HepG2 (cell line): Measurements from ENCODE around the gene CBX2. TPM values are rescaled to one million over a fixed set of nuclear protein-coding genes. Genes with fewer than 3 reads are reported as not detected.

Experiments used
- ATAC-seq: fragments of 200-7000 bp; cut with Tn5 transposase; 3 replicates; pipeline ENCODE4 v1.9.1; 2020; ENCODE audit warnings: mild to moderate bottlenecking, moderate library complexity
- BruUV-seq: library from RNA; stranded (reverse); fragments of 400-500 nt; replicated peaks from 2 replicates; lab custom pipeline; 2021; lab: Mats Ljungman, UMichigan
- CTCF ChIA-PET: fragments of 300-600 bp; formaldehyde crosslinking; extraction: SDS; loops from one replicate; lab custom pipeline; 2021; ENCODE audit warnings: low total read pairs, inconsistent platforms, low intra/inter-chr PET ratio; lab: Yijun Ruan, JAX
- POLR2A ChIA-PET: fragments of 350-600 bp; sonication (Branson Sonifier 250); formaldehyde crosslinking; loops from one replicate; lab custom pipeline; 2020; ENCODE audit warnings: antibody characterized with exemption, inconsistent platforms; lab: Yijun Ruan, JAX
- DNase-seq: peaks from one replicate; pipeline ENCODE4 v3.0.0-alpha.2; 2015; ENCODE audit warnings: low spot score
- FAIRE-seq: peaks from 3 replicates; lab custom pipeline; 2011; peaks lifted over from hg19 to GRCh38; lab: Jason Lieb, UNC
- H2AFZ ChIP-seq: one replicate; pipeline ENCODE4 v1.6.1; 2011; ENCODE audit warnings: low read length, inconsistent platforms
- H3K27ac ChIP-seq: fragments of 300-600 bp; 3 replicates; pipeline ENCODE4 v1.8.0; 2011; ENCODE audit warnings: mixed run types, mild to moderate bottlenecking, mixed read lengths, low read length, inconsistent platforms; ENCODE audit not compliant: insufficient read depth; ENCODE audit errors: extremely low read length
- H3K27me3 ChIP-seq, 2 experiments: fragments of 200-600 bp in 1 of 2; 2 replicates in 1 of 2; 3 replicates in 1 of 2; pipeline versions ENCODE4 v1.6.0 to v1.8.0; 2011; ENCODE audit warnings: low read length in 2 of 2, mild to moderate bottlenecking in 2 of 2, moderate library complexity in 2 of 2, inconsistent platforms in 1 of 2; ENCODE audit not compliant: insufficient read depth in 2 of 2, control insufficient read depth in 1 of 2
- H3K36me3 ChIP-seq, 2 experiments: fragments of 200-600 bp in 1 of 2; replicated peaks in 1 of 2; 2 replicates in 1 of 2; 3 replicates in 1 of 2; pipeline versions ENCODE4 v1.5.1 to v1.8.0; 2011; ENCODE audit warnings: low read length in 2 of 2, inconsistent platforms in 1 of 2; ENCODE audit not compliant: insufficient read depth in 2 of 2, control insufficient read depth in 1 of 2
- H3K4me1 ChIP-seq: 2 replicates; pipeline ENCODE4 v1.5.1; 2012; ENCODE audit warnings: low read length, inconsistent platforms; ENCODE audit not compliant: insufficient read depth
- H3K4me2 ChIP-seq: 2 replicates; pipeline ENCODE4 v1.6.0; 2011; ENCODE audit warnings: low read depth, low read length, inconsistent platforms
- H3K4me3 ChIP-seq, 3 experiments: fragments of 200-600 bp in 1 of 3; sonication (generic), shearing (Covaris generic) in 1 of 3; replicated peaks in 1 of 3; 2 replicates each; pipeline ENCODE4 v1.5.1; 2011 to 2016; ENCODE audit warnings: low read length in 3 of 3, inconsistent platforms in 2 of 3, low read depth in 2 of 3, mild to moderate bottlenecking in 2 of 3, control low read depth in 1 of 3, mixed read lengths in 1 of 3; ENCODE audit not compliant: insufficient read depth in 1 of 3
- H3K79me2 ChIP-seq: one replicate; pipeline ENCODE4 v1.6.1; 2011; ENCODE audit warnings: low read length, inconsistent platforms; ENCODE audit not compliant: insufficient read depth
- H3K9ac ChIP-seq: 2 replicates; pipeline ENCODE4 v1.6.0; 2011; ENCODE audit warnings: mild to moderate bottlenecking, low read depth, low read length, inconsistent platforms; ENCODE audit not compliant: insufficient read depth
- H3K9me3 ChIP-seq: 2 replicates; pipeline ENCODE4 v1.5.1; 2012; ENCODE audit warnings: mild to moderate bottlenecking, low read length
- H4K20me1 ChIP-seq: 2 replicates; pipeline ENCODE4 v1.6.0; 2011; ENCODE audit warnings: inconsistent platforms, mild to moderate bottlenecking, low read length, moderate library complexity; ENCODE audit not compliant: insufficient read depth
- ADNP ChIP-seq: sonication (generic); formaldehyde crosslinking; IDR thresholded peaks from 2 replicates; pipeline ENCODE4 v1.4.0; 2020; ENCODE audit warnings: missing genetic modification reagents
- CBX5 ChIP-seq: sonication (generic); formaldehyde crosslinking; IDR thresholded peaks from 2 replicates; pipeline ENCODE4 v1.4.0; 2020; ENCODE audit warnings: missing genetic modification reagents, borderline replicate concordance
- ETV5 ChIP-seq: IDR thresholded peaks from 2 replicates; pipeline ENCODE4 v1.6.1; 2018; ENCODE audit warnings: missing biosample characterization, missing genetic modification reagents, inconsistent platforms, borderline replicate concordance
- HDAC1 ChIP-seq: sonication (generic); formaldehyde crosslinking; IDR thresholded peaks from 2 replicates; pipeline ENCODE4 v1.5.1; 2020; ENCODE audit warnings: mild to moderate bottlenecking, missing genetic modification reagents
- PHF20 ChIP-seq: sonication (generic); formaldehyde crosslinking; IDR thresholded peaks from 2 replicates; pipeline ENCODE4 v1.5.0; 2020; ENCODE audit warnings: mild to moderate bottlenecking, missing genetic modification reagents
- SCMH1 ChIP-seq: sonication (generic); formaldehyde crosslinking; IDR thresholded peaks from 2 replicates; pipeline ENCODE4 v1.9.0; 2021; ENCODE audit warnings: missing genetic modification reagents, mild to moderate bottlenecking, borderline replicate concordance
- SPEN ChIP-seq: sonication (generic); formaldehyde crosslinking; IDR thresholded peaks from 2 replicates; pipeline ENCODE4 v1.5.1; 2020; ENCODE audit warnings: low read depth, mild to moderate bottlenecking, missing genetic modification reagents
- SRSF4 ChIP-seq: fragments of 200-400 bp; formaldehyde crosslinking; IDR thresholded peaks from one replicate; pipeline ENCODE4 v1.6.1; 2018; ENCODE audit warnings: mild to moderate bottlenecking, low read depth, low read length, moderate library complexity; ENCODE audit not compliant: poor library complexity, severe bottlenecking
- SRY ChIP-seq: sonication (generic); formaldehyde crosslinking; IDR thresholded peaks from 2 replicates; pipeline ENCODE4 v1.8.0; 2022; ENCODE audit warnings: mild to moderate bottlenecking, missing genetic modification reagents
- YEATS4 ChIP-seq: sonication (generic); formaldehyde crosslinking; IDR thresholded peaks from 2 replicates; pipeline ENCODE4 v1.4.0; 2020; ENCODE audit warnings: missing genetic modification reagents, borderline replicate concordance
- ZBTB14 ChIP-seq: sonication (generic); formaldehyde crosslinking; IDR thresholded peaks from 2 replicates; pipeline ENCODE4 v1.4.0; 2020; ENCODE audit warnings: missing genetic modification reagents
- ZGPAT ChIP-seq: IDR thresholded peaks from 2 replicates; pipeline ENCODE4 v1.6.1; 2016; ENCODE audit warnings: mild to moderate bottlenecking
- ZNF235 ChIP-seq: sonication (generic); formaldehyde crosslinking; IDR thresholded peaks from 2 replicates; pipeline ENCODE4 v1.8.1; 2023; ENCODE audit warnings: mild to moderate bottlenecking, missing genetic modification reagents, borderline replicate concordance
- ZNF354B ChIP-seq: sonication (generic); formaldehyde crosslinking; IDR thresholded peaks from 2 replicates; pipeline ENCODE4 v1.8.0; 2022; ENCODE audit warnings: mild to moderate bottlenecking, missing genetic modification reagents
- ZNF362 ChIP-seq: sonication (generic); formaldehyde crosslinking; IDR thresholded peaks from 2 replicates; pipeline ENCODE4 v1.4.0; 2020; ENCODE audit warnings: missing genetic modification reagents, mild to moderate bottlenecking, borderline replicate concordance
- ZNF605 ChIP-seq: sonication (generic); formaldehyde crosslinking; IDR thresholded peaks from 2 replicates; pipeline ENCODE4 v1.8.0; 2022; ENCODE audit warnings: mild to moderate bottlenecking, missing genetic modification reagents
- ZNF768 ChIP-seq: sonication (generic); formaldehyde crosslinking; IDR thresholded peaks from 2 replicates; pipeline ENCODE4 v1.4.0; 2020; ENCODE audit warnings: missing genetic modification reagents
- WGBS: methylation state at CpG from one replicate; pipeline ENCODE4 v1.1.6; 2017; ENCODE audit warnings: low lambda C conversion rate; 5-methylcytosine and 5-hydroxymethylcytosine counted together
- in situ Hi-C: cut with HindIII; loops from 2 replicates; pipeline ENCODE4 v1.10.0; 2017; ENCODE audit warnings: low pct_unique_long_range_greater_than_20kb; ENCODE audit not compliant: extremely low pct_ligation_motif_present
- intact Hi-C: fragments of 100-400 bp; cut with micrococcal nuclease; formaldehyde crosslinking; loops from one replicate; pipeline ENCODE4 v1.10.0; 2022; ENCODE audit not compliant: unreplicated experiment
- polyA plus RNA-seq, 8 experiments: library from polyadenylated mRNA; depleted of rRNA in 3 of 8; stranded (reverse) in 7 of 8; unstranded in 1 of 8; fragments of >200 nt; fragmentation: Illumina TruSeq in 4 of 8; extraction: Trizol in 4 of 8; gene quantifications; 2 replicates each; pipeline versions ENCODE4 v1.2.1 to v1.2.3, GENCODE V29; 2011 to 2016; ENCODE audit warnings: low read depth in 4 of 8, missing spikeins in 1 of 8, mixed read lengths in 1 of 8; ENCODE audit not compliant: insufficient read depth in 1 of 8
- total RNA-seq, 5 experiments: library from RNA; depleted of rRNA; stranded (reverse); fragments of >200 nt; fragmentation: Illumina TruSeq; extraction: Trizol; gene quantifications; 2 replicates each; pipeline ENCODE4 v1.2.3, GENCODE V29; 2016; ENCODE audit warnings: low read depth in 1 of 5

Gene CBX2
- total and polyA plus RNA-seq, 2 of the 13 experiments (the other 11 are each of a cell fraction or from before 2014, with no cell fraction given): 14.5 to 31.1 TPM

GRCh38 chr17:79743614-79744013 is 34.3 kb upstream of the CBX2 start:
- Histone ChIP-seq H4K20me1 (no peaks in the 10 kb centered on the region), H3K9ac (peak overlapping the region; percentile 63), H3K9me3 (no peaks in the 10 kb centered on the region), H3K4me1 (peaks cover 90% of the 10 kb centered on the region), H3K4me3 (peak overlapping the region in 1 of 3 experiments; percentile 75; a peak in 3 of 6 replicates), H3K27me3 (peaks cover 10 to 27% of the 10 kb centered on the region in 2 experiments; a peak in 4 of 5 replicates), H3K36me3 (no peaks in the 10 kb centered on the region), H3K79me2 (no peaks in the 10 kb centered on the region), H2AFZ (no peak overlapping the region), H3K27ac (no peak overlapping the region), H3K4me2 (peak overlapping the region; percentile 96)
- CTCF ChIA-PET: interaction anchor here (0.8 kb wide), 1 partner anchor 32 kb away, joined by 3 read pairs; no protein-coding TSS in a partner anchor
- ATAC-seq: no peak
- POLR2A ChIA-PET: interaction anchor here (0.8 to 5.4 kb wide), 20 partner anchors 9 to 249 kb away, joined by 3 to 46 read pairs (median 6); partner anchors contain the start of genes CBX4 and CBX8
- WGBS: 17% methylated on average over 5 of the region's 5 CpGs
- in situ Hi-C loops: no loop called here
- no peak for FAIRE-seq
- intact Hi-C loops: loop anchor here (5.0 to 10.0 kb wide), 5 partner anchors 34 to 244 kb away; partner anchors contain the start of genes CBX2, CBX4 and CBX8
- DNase-seq: no peak
- TF ChIP-seq HDAC1 (CRISPR knock-in tag) (no peak), ZNF235 (CRISPR knock-in tag) (no peak), SCMH1 (no peak), ZNF768 (peak; percentile 96), ZBTB14 (no peak), SRY (CRISPR knock-in tag) (no peak), SRSF4 (no peak), ETV5 (CRISPR knock-in tag) (peak; percentile 40; the same call in 1 of the 2 replicates), ZGPAT (CRISPR knock-in tag) (no peak), ADNP (CRISPR knock-in tag) (0 out of 2 replicates have a peak, but pooled peaks have one; percentile 49), YEATS4 (CRISPR knock-in tag) (0 out of 2 replicates have a peak, but pooled peaks have one; percentile 0), CBX5 (CRISPR knock-in tag) (no peak), SPEN (no peak), ZNF605 (no peak), ZNF354B (CRISPR knock-in tag) (0 out of 2 replicates have a peak, but pooled peaks have one; percentile 18), ZNF362 (CRISPR knock-in tag) (no peak), PHF20 (CRISPR knock-in tag) (no peak)
- TF ChIP-seq, all 625 proteins: peak for 5
- no TSS peak for BruUV-seq
